Measurements from ENCODE around the gene AMT. TPM values are rescaled to one million over a fixed set of nuclear protein-coding genes. Genes with fewer than 3 reads are reported as not detected.

The AMT gene
- total RNA-seq (15.2 TPM), polyA plus RNA-seq (ENCODE audit: insufficient read depth, low read depth, low replicate concordance) (44.1 TPM)
- long read RNA-seq, donor 1, transcript AMT-201 (9 exons, 2,280 nt) = major isoform, 6 of 21 reads
- long read RNA-seq, donor 1, transcript AMT-235 (1 exons, 1,579 nt) = minor isoform, 5 of 21 reads
- long read RNA-seq, donor 1, partial matches to known transcripts = 0 of 21 reads
- long read RNA-seq, donor 1, other reads (novel, unspliced or antisense) = 0 of 21 reads
- long read RNA-seq, donor 2, full-length matches to known transcripts = 25 of 25 reads
- long read RNA-seq, donor 2, partial matches to known transcripts = 0 of 25 reads
- long read RNA-seq, donor 2, other reads (novel, unspliced or antisense) = 0 of 25 reads
- long read RNA-seq, donor 3, full-length matches to known transcripts = 16 of 16 reads
- long read RNA-seq, donor 3, partial matches to known transcripts = 0 of 16 reads
- long read RNA-seq, donor 3, other reads (novel, unspliced or antisense) = 0 of 16 reads
- long read RNA-seq, donor 4, full-length matches to known transcripts = 20 of 20 reads
- long read RNA-seq, donor 4, partial matches to known transcripts = 0 of 20 reads
- long read RNA-seq, donor 4, other reads (novel, unspliced or antisense) = 0 of 20 reads
- long read RNA-seq, donor 5, partial matches to known transcripts = 0 of 1 reads
- long read RNA-seq, donor 5, other reads (novel, unspliced or antisense) = 0 of 1 reads
- long read RNA-seq, donor 6, partial matches to known transcripts = 0 of 7 reads
- long read RNA-seq, donor 6, other reads (novel, unspliced or antisense) = 0 of 7 reads
- long read RNA-seq, donor 7, transcript AMT-201 (9 exons, 2,280 nt) = major isoform, 13 of 37 reads
- long read RNA-seq, donor 7, partial matches to known transcripts = 3 of 37 reads
- long read RNA-seq, donor 7, other reads (novel, unspliced or antisense) = 10 of 37 reads
- long read RNA-seq, donor 8, full-length matches to known transcripts = 17 of 17 reads
- long read RNA-seq, donor 8, partial matches to known transcripts = 0 of 17 reads
- long read RNA-seq, donor 8, other reads (novel, unspliced or antisense) = 0 of 17 reads
- long read RNA-seq, donor 9, transcript AMT-201 (9 exons, 2,280 nt) = major isoform, 5 of 12 reads
- long read RNA-seq, donor 9, partial matches to known transcripts = 0 of 12 reads
- long read RNA-seq, donor 9, other reads (novel, unspliced or antisense) = 0 of 12 reads
- long read RNA-seq, donor 10, full-length matches to known transcripts = 19 of 19 reads
- long read RNA-seq, donor 10, partial matches to known transcripts = 0 of 19 reads
- long read RNA-seq, donor 10, other reads (novel, unspliced or antisense) = 0 of 19 reads

- H3K4me3 ChIP-seq (ENCODE audit: low read length in 3 of 3) = peak within 1 kb of the TSS; percentile 77 to 82 (median 79)
- peak; percentile 82 to 89 (median 88) for DNase-seq
- intact Hi-C loops (cut with DNase I) = no loop called here
- no peak for TF ChIP-seq CTCF (IDR thresholded peaks at IDR 0.05; ENCODE audit: borderline replicate concordance, extremely low read depth, insufficient read depth)
- H3K27me3 ChIP-seq (ENCODE audit: control insufficient read depth, insufficient read depth, low read length) = no peaks in the 10 kb centered on the region
- no peak for FAIRE-seq
- peak within 1 kb of the TSS; percentile 41 to 78 for H3K27ac ChIP-seq (ENCODE audit: low read depth in 2 of 2, low read length in 2 of 2)
- peaks cover 0 to 12% (median 0%) of the 10 kb centered on the region in 3 donors for H3K36me3 ChIP-seq (ENCODE audit: control insufficient read depth in 2 of 3, insufficient read depth in 3 of 3, low read length in 3 of 3)
- peaks cover 0 to 17% (median 12%) of the 10 kb centered on the region in 3 donors for H3K4me1 ChIP-seq (ENCODE audit: control insufficient read depth in 2 of 3, insufficient read depth in 2 of 3, low read depth in 1 of 3, low read length in 3 of 3)
- H3K9ac ChIP-seq (ENCODE audit: low read length in 3 of 3) = peak within 1 kb of the TSS; percentile 17 to 77 (median 58)
- H3K9me3 ChIP-seq (ENCODE audit: control insufficient read depth in 2 of 3, insufficient read depth in 1 of 3, low read length in 3 of 3) = no peaks in the 10 kb centered on the region
These were observed at the start of gene AMT for GRCh38 chr3:49422379-49423248. Gene AMT (minus strand): TSS chr3:49422473. CDS start chr3:49422450, 23 bp downstream.

GRCh38 chr3:49470714-49471420 is 48.6 kb upstream of the AMT start:
- DNase-seq (peak in 2 of 5 donors; percentile 32 to 63), FAIRE-seq (no peak)
- Histone ChIP-seq H3K27ac (ENCODE audit: low read depth in 2 of 2, low read length in 2 of 2) (peak overlapping the region; percentile 96 to 97), H3K9me3 (ENCODE audit: control insufficient read depth in 2 of 3, insufficient read depth in 1 of 3, low read length in 3 of 3) (no peaks in the 10 kb centered on the region), H3K9ac (ENCODE audit: low read length in 3 of 3) (peak overlapping the region; percentile 62 to 91 (median 80)), H3K4me3 (ENCODE audit: low read length in 3 of 3) (peak overlapping the region; percentile 64 to 89 (median 85)), H3K27me3 (ENCODE audit: control insufficient read depth, insufficient read depth, low read length) (no peaks in the 10 kb centered on the region), H3K36me3 (ENCODE audit: control insufficient read depth in 2 of 3, insufficient read depth in 3 of 3, low read length in 3 of 3) (no peaks in the 10 kb centered on the region), H3K4me1 (ENCODE audit: control insufficient read depth in 2 of 3, insufficient read depth in 2 of 3, low read depth in 1 of 3, low read length in 3 of 3) (peaks cover 0 to 18% (median 10%) of the 10 kb centered on the region in 3 donors)
- TF ChIP-seq CTCF (IDR thresholded peaks at IDR 0.05; ENCODE audit: borderline replicate concordance, extremely low read depth, insufficient read depth) = no peak
- intact Hi-C loops (cut with DNase I) = no loop called here

Data from kidney (tissue), 22 donors.